GM19468 (cell line): ENCODE results near the gene RAB40B.

Experiments
- ATAC-seq: cut with Tn5 transposase; IDR thresholded peaks from one replicate; pipeline ENCODE4 v1.9.1; 2021; ENCODE audit warnings: mild to moderate bottlenecking, moderate library complexity, moderate number of reproducible peaks; ENCODE audit not compliant: unreplicated experiment; ENCODE audit errors: extremely low read depth

The RAB40B gene

GRCh38 chr17:82694647-82695046 is 3.9 kb downstream of the RAB40B start:
- no peak for ATAC-seq

- no peak for ATAC-seq
These were observed 5.2 kb downstream of the RAB40B start for GRCh38 chr17:82693168-82693867.

GRCh38 chr17:82692268-82692667 is 6.2 kb downstream of the RAB40B start:
- ATAC-seq = no peak

GRCh38 chr17:82691714-82692113 is 6.8 kb downstream of the RAB40B start:
- ATAC-seq = no peak

- no peak for ATAC-seq
These were observed 7.6 kb downstream of the RAB40B start for GRCh38 chr17:82690786-82691489.

- ATAC-seq = no peak
These were observed 9.4 kb downstream of the RAB40B start for GRCh38 chr17:82689077-82689476.

GRCh38 chr17:82687871-82688270 is 10.6 kb downstream of the RAB40B start:
- ATAC-seq = no peak

- ATAC-seq = no peak
These were observed 11.1 kb downstream of the RAB40B start for GRCh38 chr17:82687375-82687861.

GRCh38 chr17:82686366-82687324 is 11.9 kb downstream of the RAB40B start:
- ATAC-seq = no peak

GRCh38 chr17:82685291-82685690 is 13.2 kb downstream of the RAB40B start:
- ATAC-seq = no peak

GRCh38 chr17:82684228-82684841 is 14.2 kb downstream of the RAB40B start:
- ATAC-seq = no peak

GRCh38 chr17:82683534-82683933 is 15.0 kb downstream of the RAB40B start:
- no peak for ATAC-seq

GRCh38 chr17:82681547-82681946 is 17.0 kb downstream of the RAB40B start:
- ATAC-seq = no peak

GRCh38 chr17:82679586-82680465 is 18.7 kb downstream of the RAB40B start:
- ATAC-seq = no peak

GRCh38 chr17:82678265-82678891 is 20.1 kb downstream of the RAB40B start:
- no peak for ATAC-seq

- ATAC-seq = no peak
These were observed 21.1 kb downstream of the RAB40B start for GRCh38 chr17:82677353-82677925.

- no peak for ATAC-seq
These were observed 22.8 kb downstream of the RAB40B start for GRCh38 chr17:82675476-82676245.
